Suprapubic skin (tissue), 4 donors: ENCODE data around the gene RYR3. TPM values are rescaled to one million over a fixed set of nuclear protein-coding genes. Genes with fewer than 3 reads are reported as not detected.
A peak's percentile ranks its signal among the peaks of the same experiment; 100 is the strongest.

ENCODE experiments used
- DNase-seq, 2 donors: peaks; one replicate each; pipeline ENCODE4 v3.0.0-alpha.2; 2019; ENCODE audit warnings: low spot score in 2 of 2
- H3K27ac ChIP-seq: fragments of 200-600 bp; sonication (generic); one replicate; pipeline ENCODE4 v1.5.1; 2019
- H3K27me3 ChIP-seq: fragments of 200-600 bp; sonication (generic); one replicate; pipeline ENCODE4 v1.5.1; 2019
- H3K36me3 ChIP-seq: fragments of 200-600 bp; sonication (generic); one replicate; pipeline ENCODE4 v1.5.1; 2019
- H3K4me1 ChIP-seq: fragments of 200-600 bp; sonication (generic); one replicate; pipeline ENCODE4 v1.5.1; 2019
- H3K4me3 ChIP-seq: fragments of 200-600 bp; sonication (generic); one replicate; pipeline ENCODE4 v1.5.1; 2019; ENCODE audit warnings: mild to moderate bottlenecking
- H3K9me3 ChIP-seq: fragments of 200-600 bp; sonication (generic); one replicate; pipeline ENCODE4 v1.5.1; 2019
- CTCF ChIP-seq, 2 donors: fragments of 200-600 bp in 1 of 2; fragments of 450-650 bp in 1 of 2; sonication (generic) in 1 of 2; IDR thresholded peaks; one replicate each; pipeline ENCODE4 v1.5.1; 2016 to 2019; ENCODE audit warnings: antibody characterized with exemption in 2 of 2, mild to moderate bottlenecking in 1 of 2, moderate library complexity in 1 of 2
- EP300 ChIP-seq: sonication (generic); formaldehyde crosslinking; IDR thresholded peaks from one replicate; pipeline ENCODE4 v1.6.1; 2017; ENCODE audit warnings: antibody characterized with exemption
- POLR2A ChIP-seq, 2 donors: fragments of 450-650 bp; IDR thresholded peaks; one replicate each; pipeline ENCODE4 v1.6.1; 2017; ENCODE audit warnings: antibody characterized with exemption in 2 of 2, mild to moderate bottlenecking in 2 of 2, moderate library complexity in 2 of 2
- POLR2AphosphoS5 ChIP-seq, 3 donors: sonication (generic); formaldehyde crosslinking; IDR thresholded peaks; one replicate each; pipeline ENCODE4 v1.6.1; 2017; ENCODE audit warnings: antibody characterized with exemption in 3 of 3
- WGBS: methylation state at CpG from one replicate; pipeline ENCODE4 v1.1.5; 2018; 5-methylcytosine and 5-hydroxymethylcytosine counted together
- total RNA-seq, 4 donors: library from RNA; depleted of rRNA; stranded (reverse); fragments of >200 nt; gene quantifications; one replicate each; pipeline ENCODE4 v1.1.0, GENCODE V29; 2016

Gene RYR3
- total RNA-seq, 4 donors from 2014 or later = 0.38 to 2.0 (median 0.80) TPM

DNA sequence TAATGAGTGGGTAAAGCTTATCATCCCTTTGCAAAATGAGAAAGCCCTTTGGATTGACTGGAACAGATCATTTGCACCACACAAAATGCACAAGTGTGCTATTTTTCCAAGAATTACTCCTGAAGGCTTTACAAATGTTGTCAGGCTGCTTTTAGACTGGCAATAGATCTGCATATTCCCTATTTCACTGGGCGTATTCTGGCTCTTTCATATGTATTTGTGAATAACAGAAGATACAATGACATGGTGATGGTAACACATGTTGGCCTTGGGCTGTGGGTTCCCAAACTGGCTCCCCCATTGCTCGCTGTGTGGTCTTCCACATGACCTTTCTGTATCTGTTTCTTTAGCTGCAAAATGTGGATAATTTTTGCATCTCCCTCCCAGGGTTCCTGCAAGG lies 354.2 kb downstream of the RYR3 start:
- WGBS = 94% methylated on average over 2 of the region's 2 CpGs
- DNase-seq = no peak
- Histone ChIP-seq H3K36me3 (no peaks in the 10 kb centered on the region), H3K4me1 (no peaks in the 10 kb centered on the region), H3K4me3 (no peak overlapping the region), H3K27me3 (no peaks in the 10 kb centered on the region), H3K27ac (no peak overlapping the region), H3K9me3 (no peaks in the 10 kb centered on the region)
- TF ChIP-seq POLR2AphosphoS5 (IDR thresholded peaks at IDR 0.05) = no peak
- no peak for TF ChIP-seq EP300
- TF ChIP-seq CTCF (IDR thresholded peaks at IDR 0.05) = no peak
- no peak for TF ChIP-seq POLR2A (IDR thresholded peaks at IDR 0.05)

- TF ChIP-seq EP300 (no peak), CTCF (IDR thresholded peaks at IDR 0.05) (no peak), POLR2A (IDR thresholded peaks at IDR 0.05) (no peak), POLR2AphosphoS5 (IDR thresholded peaks at IDR 0.05) (no peak)
- DNase-seq = no peak
- no peaks in the 10 kb centered on the region for H3K9me3 ChIP-seq
- H3K27me3 ChIP-seq = no peaks in the 10 kb centered on the region
- H3K4me1 ChIP-seq = no peaks in the 10 kb centered on the region
- no peak overlapping the region for H3K27ac ChIP-seq
- 54% methylated on average over 3 of the region's 3 CpGs for WGBS
- no peaks in the 10 kb centered on the region for H3K36me3 ChIP-seq
- no peak overlapping the region for H3K4me3 ChIP-seq
Measured at GRCh38 chr15:33670567-33670966, 359.8 kb downstream of the RYR3 start.

- no peak for TF ChIP-seq POLR2AphosphoS5 (IDR thresholded peaks at IDR 0.05)
- TF ChIP-seq CTCF (IDR thresholded peaks at IDR 0.05) = no peak
- no peak for TF ChIP-seq EP300
- TF ChIP-seq POLR2A (IDR thresholded peaks at IDR 0.05) = no peak
- no peak for DNase-seq
- 77% methylated on average over 5 of the region's 5 CpGs for WGBS
- Histone ChIP-seq H3K27ac (no peak overlapping the region), H3K4me1 (no peaks in the 10 kb centered on the region), H3K36me3 (no peaks in the 10 kb centered on the region), H3K9me3 (no peaks in the 10 kb centered on the region), H3K4me3 (no peak overlapping the region), H3K27me3 (no peaks in the 10 kb centered on the region)
Measured at GRCh38 chr15:33671456-33671855, 360.7 kb downstream of the RYR3 start.

DNA sequence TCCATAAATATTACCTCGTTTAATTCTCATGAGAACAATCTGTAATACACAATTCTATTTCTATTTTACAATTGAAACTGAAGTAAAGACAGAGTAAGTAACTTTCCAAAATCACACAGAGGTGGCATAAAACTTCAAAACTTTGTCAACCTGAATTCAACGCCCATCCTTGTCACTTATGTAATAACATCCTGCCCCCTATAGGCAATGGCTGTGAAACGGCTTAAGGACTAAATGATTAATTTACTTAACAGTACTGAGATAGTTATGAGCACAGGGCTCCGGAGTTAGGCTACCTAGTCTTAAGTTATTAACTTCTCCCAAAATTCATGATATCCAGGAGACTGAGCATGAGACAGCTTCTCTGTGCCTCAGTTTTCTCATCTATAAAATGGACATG lies 364.5 kb downstream of the RYR3 start:
- WGBS = 35% methylated on average over 4 of the region's 4 CpGs
- no peak for TF ChIP-seq POLR2AphosphoS5 (IDR thresholded peaks at IDR 0.05)
- TF ChIP-seq CTCF (IDR thresholded peaks at IDR 0.05) = peak in 1 of 2 donors; percentile 10
- no peaks in the 10 kb centered on the region for H3K36me3 ChIP-seq
- H3K4me1 ChIP-seq = no peaks in the 10 kb centered on the region
- H3K9me3 ChIP-seq = no peaks in the 10 kb centered on the region
- no peak overlapping the region for H3K4me3 ChIP-seq
- no peaks in the 10 kb centered on the region for H3K27me3 ChIP-seq
- DNase-seq = no peak
- H3K27ac ChIP-seq = no peak overlapping the region

GRCh38 chr15:33677238-33677830 lies 366.6 kb downstream of the RYR3 start:
- no peak overlapping the region for H3K4me3 ChIP-seq
- 87% methylated on average over 8 of the region's 8 CpGs for WGBS
- H3K9me3 ChIP-seq = no peaks in the 10 kb centered on the region
- H3K27ac ChIP-seq = no peak overlapping the region
- H3K4me1 ChIP-seq = no peaks in the 10 kb centered on the region
- H3K27me3 ChIP-seq = peaks cover 3% of the 10 kb centered on the region
- no peak for DNase-seq
- TF ChIP-seq CTCF (IDR thresholded peaks at IDR 0.05) (no peak), POLR2A (IDR thresholded peaks at IDR 0.05) (no peak), POLR2AphosphoS5 (IDR thresholded peaks at IDR 0.05) (no peak), EP300 (no peak)
- H3K36me3 ChIP-seq = no peaks in the 10 kb centered on the region
